Mucosa of stomach (tissue), 1 donor: ENCODE measurements around the gene NCAM2.

Experiments used
- H3K27me3 ChIP-seq: one replicate; pipeline ENCODE4 v1.7.0; 2013; ENCODE audit warnings: mild to moderate bottlenecking, low read length; ENCODE audit not compliant: control insufficient read depth, insufficient read depth
- H3K36me3 ChIP-seq: one replicate; pipeline ENCODE4 v1.7.0; 2013; ENCODE audit warnings: low read length; ENCODE audit not compliant: control insufficient read depth, insufficient read depth
- H3K4me1 ChIP-seq: one replicate; pipeline ENCODE4 v1.7.0; 2013; ENCODE audit warnings: mild to moderate bottlenecking, low read length; ENCODE audit not compliant: control insufficient read depth, insufficient read depth
- H3K4me3 ChIP-seq: one replicate; pipeline ENCODE4 v1.7.0; 2013; ENCODE audit warnings: low read length
- H3K9ac ChIP-seq: one replicate; pipeline ENCODE4 v1.7.0; 2013; ENCODE audit warnings: mild to moderate bottlenecking, low read length, moderate library complexity
- H3K9me3 ChIP-seq: one replicate; pipeline ENCODE4 v1.7.0; 2013; ENCODE audit warnings: mild to moderate bottlenecking, low read length, moderate library complexity; ENCODE audit not compliant: control insufficient read depth
- donor health status: Pancreatic carcinoma.

NCAM2 gene

DNA sequence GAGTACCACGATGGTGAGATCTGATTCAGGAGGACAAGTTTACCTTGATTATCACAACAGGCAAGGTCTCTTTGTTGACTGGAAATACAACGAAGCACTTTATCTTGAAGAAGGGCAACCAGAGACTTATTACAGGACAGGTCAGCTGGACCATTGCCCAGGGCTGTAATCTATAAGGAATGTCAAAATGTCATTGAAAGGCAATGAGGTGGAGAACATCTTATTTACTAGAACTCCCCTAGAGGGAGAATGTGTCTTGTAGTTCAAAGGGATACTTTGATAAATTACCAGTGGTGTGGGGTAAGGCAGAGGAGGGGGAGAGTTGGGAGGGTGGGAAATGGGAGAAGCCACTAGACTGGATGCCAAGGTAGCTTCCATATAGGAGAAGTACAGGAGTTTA, 212.3 kb downstream of the NCAM2 start:
- no peaks in the 10 kb centered on the region for H3K9me3 ChIP-seq
- no peak overlapping the region for H3K9ac ChIP-seq
- no peaks in the 10 kb centered on the region for H3K36me3 ChIP-seq
- no peaks in the 10 kb centered on the region for H3K27me3 ChIP-seq
- H3K4me3 ChIP-seq = no peak overlapping the region
- H3K4me1 ChIP-seq = no peaks in the 10 kb centered on the region

GRCh38 chr21:21213297-21213696, 215.1 kb downstream of the NCAM2 start:
- H3K4me1 ChIP-seq = no peaks in the 10 kb centered on the region
- H3K36me3 ChIP-seq = no peaks in the 10 kb centered on the region
- no peak overlapping the region for H3K9ac ChIP-seq
- H3K4me3 ChIP-seq = no peak overlapping the region
- no peaks in the 10 kb centered on the region for H3K9me3 ChIP-seq
- no peaks in the 10 kb centered on the region for H3K27me3 ChIP-seq

DNA sequence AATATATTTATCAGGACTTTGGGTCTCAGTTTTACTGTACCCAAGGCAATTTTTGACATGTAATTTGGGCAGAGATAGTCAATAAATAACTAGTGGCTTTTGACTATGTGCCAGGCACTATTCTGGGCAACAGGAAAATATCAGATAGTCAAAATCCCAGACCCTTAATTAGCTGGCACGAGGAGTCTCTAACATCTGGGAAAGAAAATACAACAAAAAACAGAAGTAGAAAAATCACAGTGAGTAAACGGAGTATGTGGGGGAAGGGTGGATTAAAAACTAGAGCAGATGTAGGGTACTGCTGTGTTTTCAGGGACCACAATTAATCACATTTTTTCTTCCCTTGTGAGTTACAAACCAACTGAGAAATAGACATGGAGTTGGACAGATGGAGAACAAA, 217.8 kb downstream of the NCAM2 start:
- H3K9me3 ChIP-seq = no peaks in the 10 kb centered on the region

GRCh38 chr21:21226472-21226871, 228.3 kb downstream of the NCAM2 start:
- Histone ChIP-seq H3K4me1 (no peaks in the 10 kb centered on the region), H3K9me3 (no peaks in the 10 kb centered on the region), H3K9ac (no peak overlapping the region), H3K36me3 (no peaks in the 10 kb centered on the region), H3K27me3 (no peaks in the 10 kb centered on the region), H3K4me3 (no peak overlapping the region)

More for the DNA sequence above, 217.8 kb downstream of the NCAM2 start:
- Histone ChIP-seq H3K27me3 (no peaks in the 10 kb centered on the region), H3K36me3 (no peaks in the 10 kb centered on the region), H3K4me1 (no peaks in the 10 kb centered on the region), H3K9ac (no peak overlapping the region), H3K4me3 (no peak overlapping the region)

- no peak overlapping the region for H3K4me3 ChIP-seq
- no peaks in the 10 kb centered on the region for H3K9me3 ChIP-seq
- H3K4me1 ChIP-seq = no peaks in the 10 kb centered on the region
- H3K9ac ChIP-seq = no peak overlapping the region
- H3K27me3 ChIP-seq = no peaks in the 10 kb centered on the region
- no peaks in the 10 kb centered on the region for H3K36me3 ChIP-seq
Measured at GRCh38 chr21:21230672-21231071, 232.5 kb downstream of the NCAM2 start.

- no peak overlapping the region for H3K9ac ChIP-seq
- H3K4me1 ChIP-seq = no peaks in the 10 kb centered on the region
- no peaks in the 10 kb centered on the region for H3K27me3 ChIP-seq
- no peak overlapping the region for H3K4me3 ChIP-seq
- H3K36me3 ChIP-seq = no peaks in the 10 kb centered on the region
- no peaks in the 10 kb centered on the region for H3K9me3 ChIP-seq
Measured at GRCh38 chr21:21231913-21232312, 233.7 kb downstream of the NCAM2 start.

DNA sequence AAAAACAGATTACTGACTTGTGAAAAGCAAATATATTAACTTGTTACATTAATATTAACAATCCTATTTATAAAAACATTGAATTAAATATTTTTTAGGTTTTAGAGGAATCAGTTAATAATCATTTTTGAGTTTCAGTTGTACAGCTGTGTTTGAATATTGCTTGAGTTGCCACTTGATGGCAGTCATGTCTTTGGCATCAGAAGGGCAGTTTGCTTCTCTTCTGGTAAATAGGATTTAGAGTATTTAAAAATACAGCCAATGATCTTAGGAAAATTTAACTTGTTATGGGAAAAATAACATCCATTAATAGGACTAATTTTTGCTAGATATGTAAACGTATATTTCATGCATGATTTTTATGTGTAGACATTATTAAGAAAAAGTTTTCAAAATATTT, 234.1 kb downstream of the NCAM2 start:
- Histone ChIP-seq H3K9ac (no peak overlapping the region), H3K9me3 (no peaks in the 10 kb centered on the region), H3K4me3 (no peak overlapping the region), H3K27me3 (no peaks in the 10 kb centered on the region), H3K36me3 (no peaks in the 10 kb centered on the region), H3K4me1 (no peaks in the 10 kb centered on the region)

DNA sequence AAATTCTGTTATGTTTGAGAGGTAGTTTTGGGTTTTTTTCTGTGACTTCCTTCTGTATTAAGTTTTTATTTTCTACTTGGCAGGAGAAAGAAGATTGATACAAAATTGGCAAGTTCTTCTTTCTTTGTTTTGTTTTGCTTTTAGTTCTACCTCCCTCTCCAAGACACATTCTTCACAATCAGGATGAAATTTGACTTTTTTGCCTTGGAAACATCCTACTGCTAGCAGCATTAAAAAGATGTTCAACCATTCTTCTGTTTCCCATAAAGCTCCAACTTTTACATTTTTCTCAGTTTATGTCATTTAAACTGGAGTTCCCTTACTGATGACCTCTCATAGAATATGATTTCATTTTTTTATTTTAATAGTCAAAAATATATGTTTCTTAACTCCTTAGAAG, 234.8 kb downstream of the NCAM2 start:
- Histone ChIP-seq H3K4me3 (no peak overlapping the region), H3K36me3 (no peaks in the 10 kb centered on the region), H3K27me3 (no peaks in the 10 kb centered on the region), H3K9ac (no peak overlapping the region), H3K4me1 (no peaks in the 10 kb centered on the region), H3K9me3 (no peaks in the 10 kb centered on the region)

- H3K9me3 ChIP-seq = no peaks in the 10 kb centered on the region
- no peaks in the 10 kb centered on the region for H3K4me1 ChIP-seq
- no peak overlapping the region for H3K9ac ChIP-seq
- H3K4me3 ChIP-seq = no peak overlapping the region
- H3K27me3 ChIP-seq = no peaks in the 10 kb centered on the region
- no peaks in the 10 kb centered on the region for H3K36me3 ChIP-seq
Measured at GRCh38 chr21:21236996-21237395, 238.8 kb downstream of the NCAM2 start.

- Histone ChIP-seq H3K4me3 (no peak overlapping the region), H3K27me3 (no peaks in the 10 kb centered on the region), H3K9me3 (no peaks in the 10 kb centered on the region), H3K9ac (no peak overlapping the region), H3K36me3 (no peaks in the 10 kb centered on the region), H3K4me1 (no peaks in the 10 kb centered on the region)
Measured at GRCh38 chr21:21238629-21239400, 240.6 kb downstream of the NCAM2 start.

DNA sequence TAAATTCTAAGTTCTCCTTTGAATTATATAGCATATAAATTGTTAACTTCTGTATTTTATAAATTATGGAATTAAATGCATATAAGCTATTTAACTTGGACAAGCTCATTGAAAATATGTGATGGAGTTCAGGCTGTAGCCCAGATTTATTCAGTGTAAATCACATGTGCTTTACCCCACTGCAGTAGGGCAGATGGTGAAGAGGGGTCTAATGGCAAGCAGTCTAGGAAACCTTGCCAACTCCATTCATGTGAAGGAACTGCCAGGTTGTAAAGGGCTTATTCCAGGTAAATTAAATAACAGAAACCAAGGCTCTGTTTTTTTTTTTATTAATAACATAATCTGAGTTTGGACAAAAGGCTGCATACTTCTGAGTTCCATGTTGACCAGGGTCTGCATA, 243.2 kb downstream of the NCAM2 start:
- Histone ChIP-seq H3K36me3 (no peaks in the 10 kb centered on the region), H3K4me3 (no peak overlapping the region), H3K4me1 (no peaks in the 10 kb centered on the region), H3K9me3 (no peaks in the 10 kb centered on the region), H3K27me3 (no peaks in the 10 kb centered on the region), H3K9ac (no peak overlapping the region)

GRCh38 chr21:21246007-21246406, 247.8 kb downstream of the NCAM2 start:
- Histone ChIP-seq H3K9ac (no peak overlapping the region), H3K4me3 (no peak overlapping the region), H3K4me1 (no peaks in the 10 kb centered on the region), H3K9me3 (no peaks in the 10 kb centered on the region), H3K27me3 (no peaks in the 10 kb centered on the region), H3K36me3 (no peaks in the 10 kb centered on the region)

DNA sequence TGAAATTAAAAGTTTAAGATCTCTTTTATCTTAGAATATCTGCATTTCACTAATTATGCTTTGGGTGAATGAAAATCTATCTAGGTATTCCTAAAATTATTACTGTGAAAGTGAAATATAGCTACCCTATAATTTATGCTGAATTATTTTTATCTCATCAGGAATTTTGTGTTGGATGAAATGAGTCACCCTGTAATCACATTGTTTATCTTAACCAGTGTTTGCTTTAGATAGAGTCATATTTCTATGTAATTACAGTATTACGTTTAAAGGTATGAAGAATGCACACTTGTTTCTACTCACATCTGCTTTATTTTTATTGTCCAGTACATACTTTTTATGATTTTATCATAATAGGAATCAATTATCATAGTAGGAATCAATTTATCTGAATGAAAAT, 249.2 kb downstream of the NCAM2 start:
- Histone ChIP-seq H3K9me3 (no peaks in the 10 kb centered on the region), H3K9ac (no peak overlapping the region), H3K4me1 (no peaks in the 10 kb centered on the region), H3K4me3 (no peak overlapping the region), H3K27me3 (no peaks in the 10 kb centered on the region), H3K36me3 (no peaks in the 10 kb centered on the region)
